ENCODE results near the gene CAMTA1. TPM values are rescaled to one million over a fixed set of nuclear protein-coding genes. Genes with fewer than 3 reads are reported as not detected.

The CAMTA1 gene
- polyA plus RNA-seq, 1 of the 3 experiments (the other 2 are of a cell fraction): 63.1 TPM

GRCh38 chr1:7435276-7436055, 650.2 kb downstream of the CAMTA1 start:
- Histone ChIP-seq H3K36me3 (replicated peaks in 1 of 2; ENCODE audit: control insufficient read depth in 1 of 2, insufficient read depth in 2 of 2, low read length in 1 of 2) (no peaks in the 10 kb centered on the region), H4K20me1 (ENCODE audit: insufficient read depth) (no peaks in the 10 kb centered on the region), H3F3A (replicated peaks; ENCODE audit: insufficient read depth) (no peaks in the 10 kb centered on the region), H3K4me1 (ENCODE audit: control insufficient read depth in 1 of 2, insufficient read depth in 2 of 2, low read depth in 1 of 2, low read length in 1 of 2) (peaks cover 0 to 39% of the 10 kb centered on the region in 2 experiments; a peak in 1 of 4 replicates), H2AFZ (ENCODE audit: low read depth) (no peak overlapping the region), H3K4me3 (ENCODE audit: low read depth in 2 of 2, low read length in 1 of 2) (no peak overlapping the region), H3K4me2 (no peak overlapping the region), H3K27me3 (ENCODE audit: insufficient read depth) (no peaks in the 10 kb centered on the region), H3K9ac (no peak overlapping the region), H3K79me2 (ENCODE audit: insufficient read depth) (no peaks in the 10 kb centered on the region), H3K27ac (ENCODE audit: low read depth in 2 of 2, low read length in 1 of 2) (no peak overlapping the region), H3K9me3 (no peaks in the 10 kb centered on the region), H3K9me2 (no peaks in the 10 kb centered on the region)
- TF ChIP-seq IRF3 (IDR thresholded peaks at IDR 0.05; ENCODE audit: low read depth, low read length) (no peak), RCOR1 (IDR thresholded peaks at IDR 0.05; ENCODE audit: low read length) (no peak), GABPA (IDR thresholded peaks at IDR 0.05; ENCODE audit: low read depth) (no peak), TCF12 (IDR thresholded peaks at IDR 0.05) (no peak), FOXJ3 (CRISPR knock-in tag; IDR thresholded peaks at IDR 0.05) (no peak), SIN3A (IDR thresholded peaks at IDR 0.05; ENCODE audit: borderline replicate concordance, low read depth, low read length) (no peak), MEF2A (IDR thresholded peaks at IDR 0.05; ENCODE audit: borderline replicate concordance, low read depth) (no peak), JUND (IDR thresholded peaks at IDR 0.05) (no peak), REST (IDR thresholded peaks at IDR 0.05; ENCODE audit: low read depth, low read length) (no peak), MXI1 (IDR thresholded peaks at IDR 0.05; ENCODE audit: low read depth, low read length) (no peak)
- TF ChIP-seq, protein P1, sequence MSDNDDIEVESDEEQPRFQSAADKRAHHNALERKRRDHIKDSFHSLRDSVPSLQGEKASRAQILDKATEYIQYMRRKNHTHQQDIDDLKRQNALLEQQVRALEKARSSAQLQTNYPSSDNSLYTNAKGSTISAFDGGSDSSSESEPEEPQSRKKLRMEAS (IDR thresholded peaks at IDR 0.05; ENCODE audit: low read depth): no peak
- TF ChIP-seq, protein P2, sequence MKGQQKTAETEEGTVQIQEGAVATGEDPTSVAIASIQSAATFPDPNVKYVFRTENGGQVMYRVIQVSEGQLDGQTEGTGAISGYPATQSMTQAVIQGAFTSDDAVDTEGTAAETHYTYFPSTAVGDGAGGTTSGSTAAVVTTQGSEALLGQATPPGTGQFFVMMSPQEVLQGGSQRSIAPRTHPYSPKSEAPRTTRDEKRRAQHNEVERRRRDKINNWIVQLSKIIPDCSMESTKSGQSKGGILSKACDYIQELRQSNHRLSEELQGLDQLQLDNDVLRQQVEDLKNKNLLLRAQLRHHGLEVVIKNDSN (IDR thresholded peaks at IDR 0.05; ENCODE audit: borderline replicate concordance, low read depth): no peak
- POLR2A ChIA-PET: no interaction called here
- no peak for DNase-seq
- 87% methylated on average over 9 of the region's 14 CpGs for WGBS (ENCODE audit: low lambda C conversion rate)
- CTCF ChIA-PET: interaction anchor here (1.4 to 1.8 kb wide), 2 partner anchors 18 to 234 kb away, joined by 3 to 4 read pairs; no protein-coding TSS in a partner anchor
